DND-41 (cell line): ENCODE results near the gene CEACAM16.

Experiments
- CTCF ChIP-seq: IDR thresholded peaks from 2 replicates; pipeline ENCODE4 v1.5.1; 2012; ENCODE audit warnings: borderline replicate concordance, low read length, moderate library complexity, mild to moderate bottlenecking; ENCODE audit not compliant: poor library complexity, severe bottlenecking; ENCODE audit errors: extremely low read depth
- EZH2 ChIP-seq: IDR thresholded peaks from 3 replicates; pipeline ENCODE4 v1.6.1; 2012; ENCODE audit warnings: borderline replicate concordance, low read depth, mild to moderate bottlenecking, moderate library complexity, low read length, inconsistent platforms; ENCODE audit not compliant: severe bottlenecking

- TF ChIP-seq CTCF (no peak), EZH2 (no peak)
These were observed 47.1 kb downstream of the CEACAM16 start for GRCh38 chr19:44745887-44746600.
